HepG2 (cell line): Measurements from ENCODE around the gene FAM174C.

Source experiments
- REST ChIP-seq, 2 experiments: IDR thresholded peaks; 2 replicates each; pipeline ENCODE4 v1.6.1; 2011 to 2012; ENCODE audit warnings: low read length in 2 of 2, borderline replicate concordance in 1 of 2, low read depth in 1 of 2, mild to moderate bottlenecking in 1 of 2, moderate library complexity in 1 of 2
- TP53 ChIP-seq: sonication (generic); formaldehyde crosslinking; conservative IDR thresholded peaks from 2 replicates; pipeline ENCODE4 v1.4.0; 2020; ENCODE audit warnings: missing genetic modification reagents
- ZNF775 ChIP-seq: sonication (generic); formaldehyde crosslinking; IDR thresholded peaks from 2 replicates; pipeline ENCODE4 v1.4.0; 2020; ENCODE audit warnings: missing genetic modification reagents, mild to moderate bottlenecking, moderate library complexity, borderline replicate concordance

- no peak for TF ChIP-seq REST (IDR thresholded peaks at IDR 0.05; ENCODE audit: borderline replicate concordance in 1 of 2, low read depth in 1 of 2, low read length in 2 of 2)
- no peak for TF ChIP-seq ZNF775 (CRISPR knock-in tag)
- TF ChIP-seq TP53 (CRISPR knock-in tag): no peak
These were observed 5.0 kb upstream of the FAM174C start for GRCh38 chr19:1270213-1270853.
